Mononuclear cell (primary cell): ENCODE data around the gene NCBP2L. TPM values are rescaled to one million over a fixed set of nuclear protein-coding genes. Genes with fewer than 3 reads are reported as not detected.

Source experiments
- H3K27me3 ChIP-seq: 2 replicates; pipeline ENCODE4 v1.6.0; 2011; ENCODE audit warnings: low read length, control low read depth; ENCODE audit not compliant: insufficient read depth
- H3K4me1 ChIP-seq: 2 replicates; pipeline ENCODE4 v1.5.1; 2011; ENCODE audit warnings: mild to moderate bottlenecking, low read length, control low read depth; ENCODE audit not compliant: insufficient read depth
- H3K4me3 ChIP-seq: 2 replicates; pipeline ENCODE4 v1.5.1; 2011; ENCODE audit warnings: mild to moderate bottlenecking, low read length, moderate library complexity
- H3K9me3 ChIP-seq: 2 replicates; pipeline ENCODE4 v1.5.1; 2011; ENCODE audit warnings: low read depth, mild to moderate bottlenecking, control low read depth, low read length
- total RNA-seq: library from RNA; depleted of rRNA; stranded (reverse); fragments of >200 nt; gene quantifications from one replicate; pipeline ENCODE4 v1.2.3, GENCODE V29; 2012

Gene NCBP2L
- 0.21 TPM for total RNA-seq

DNA sequence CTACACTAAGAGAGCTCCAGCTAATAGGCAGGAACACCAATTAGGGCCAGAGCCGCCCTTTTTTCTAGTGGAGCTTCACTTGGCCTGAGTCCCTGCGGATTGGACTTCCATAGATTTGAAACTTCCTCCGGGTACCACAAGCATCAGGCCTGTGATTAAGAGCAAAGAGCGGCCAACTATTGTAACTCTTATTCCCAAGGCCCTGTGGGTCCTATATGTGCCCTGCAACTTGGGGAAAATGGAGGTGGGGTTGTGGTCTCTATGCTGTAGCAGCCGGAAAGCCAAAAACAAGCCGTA lies at the start of gene NCBP2L:
TSS of gene NCBP2L (plus strand) at position 198 of the 297 bp plus-strand sequence. CDS start 16,488 bp downstream, outside the sequence.
- H3K9me3 ChIP-seq: no peaks in the 10 kb centered on the region
- peaks cover 4% of the 10 kb centered on the region for H3K27me3 ChIP-seq
- peaks cover 18% of the 10 kb centered on the region for H3K4me1 ChIP-seq
- H3K4me3 ChIP-seq: peak within 1 kb of the TSS; percentile 39

DNA sequence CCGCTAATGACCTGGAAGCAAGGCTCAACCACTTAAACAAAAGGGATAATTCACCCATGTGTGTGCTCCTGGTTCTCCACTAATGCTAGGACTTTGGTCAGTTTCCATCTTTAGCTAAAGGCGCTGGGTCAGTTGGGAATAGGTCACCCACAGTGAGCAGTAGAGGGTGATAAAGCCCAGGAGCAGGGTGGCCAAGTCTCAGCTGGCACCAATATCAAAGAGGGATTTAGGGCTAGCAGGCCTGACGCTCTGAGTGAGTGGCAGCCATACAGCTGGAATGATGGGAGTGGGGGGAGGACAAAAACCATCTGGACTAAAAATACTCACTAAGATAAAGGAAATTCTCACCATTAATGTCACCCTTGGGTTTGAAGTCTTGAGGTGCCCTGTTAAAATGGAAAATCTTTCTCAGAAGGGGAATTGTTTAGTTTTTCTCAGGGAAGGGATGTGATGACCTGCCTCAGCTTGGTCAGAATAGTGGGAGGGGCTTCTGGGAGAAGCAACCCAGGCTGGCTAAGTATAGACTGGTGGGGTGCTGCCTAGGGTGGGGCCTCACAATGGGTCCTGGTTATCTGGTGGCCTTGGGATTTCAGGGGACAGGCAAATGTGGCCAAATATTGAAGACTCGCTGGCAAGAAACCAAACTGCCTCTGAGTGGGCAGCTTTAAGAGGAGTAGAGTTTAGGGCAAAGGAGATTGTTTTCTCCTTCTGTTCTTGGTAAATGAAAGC lies 49.0 kb upstream of the NCBP2L start:
- peaks cover 5% of the 10 kb centered on the region for H3K4me1 ChIP-seq

DNA sequence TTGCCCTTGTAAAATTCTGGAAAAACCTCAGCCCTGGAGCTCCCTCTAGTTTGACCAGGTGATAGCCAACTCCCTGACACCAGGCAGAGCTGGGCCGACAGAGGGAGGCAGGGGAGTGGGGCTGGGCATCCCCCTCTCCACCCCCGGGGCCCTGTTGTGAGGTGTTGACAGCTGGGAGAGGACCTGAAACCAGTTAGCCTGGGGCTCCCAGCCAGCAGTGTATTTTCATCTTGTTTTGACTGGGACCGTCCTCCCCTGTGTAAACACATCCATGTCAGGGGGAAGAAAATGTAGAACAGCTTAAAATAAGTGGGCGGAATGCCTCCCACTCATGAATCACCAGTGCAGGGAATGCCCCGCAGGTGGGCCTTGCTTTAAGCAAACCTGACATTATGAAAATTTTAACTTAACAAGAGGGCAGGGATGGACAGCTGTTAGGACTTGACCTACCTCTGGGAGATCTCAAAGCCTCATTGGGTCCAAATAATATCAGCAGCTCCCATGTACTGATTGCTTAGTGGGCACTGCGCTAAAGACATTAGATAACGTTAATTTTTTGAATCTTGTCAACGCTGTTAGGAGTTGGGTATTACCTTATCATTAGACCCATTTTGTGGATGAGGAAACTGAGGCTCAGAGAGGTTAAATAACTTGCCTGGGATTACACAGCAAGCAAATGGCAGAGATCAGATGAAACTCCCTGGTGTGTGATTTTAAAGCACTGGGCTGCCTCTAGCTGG lies 47.8 kb upstream of the NCBP2L start:
- no peaks in the 10 kb centered on the region for H3K27me3 ChIP-seq
- no peak overlapping the region for H3K4me3 ChIP-seq
- no peaks in the 10 kb centered on the region for H3K9me3 ChIP-seq

More for the DNA sequence above, 49.0 kb upstream of the NCBP2L start:
- Histone ChIP-seq H3K27me3 (no peaks in the 10 kb centered on the region), H3K4me3 (no peak overlapping the region), H3K9me3 (no peaks in the 10 kb centered on the region)

DNA sequence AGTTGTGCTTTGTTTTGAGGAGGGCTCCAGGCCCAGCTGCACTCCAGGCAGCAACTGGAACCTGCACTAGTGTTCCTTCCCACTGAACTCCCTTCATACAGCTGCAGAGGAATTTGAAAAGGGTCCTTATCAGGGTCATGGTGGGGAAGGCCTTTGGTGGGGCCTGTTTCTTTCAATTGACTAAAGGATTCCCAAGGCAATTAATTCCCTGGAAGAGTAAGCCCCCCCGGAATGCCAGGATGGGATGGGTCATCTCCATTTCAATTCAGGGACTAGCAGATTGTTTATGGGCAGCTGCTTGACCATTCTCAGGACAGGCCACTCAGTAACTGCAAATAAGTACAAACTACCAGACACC lies 47.3 kb upstream of the NCBP2L start:
- no peaks in the 10 kb centered on the region for H3K27me3 ChIP-seq
- peaks cover 5% of the 10 kb centered on the region for H3K4me1 ChIP-seq
- H3K9me3 ChIP-seq: no peaks in the 10 kb centered on the region
- no peak overlapping the region for H3K4me3 ChIP-seq

More for the DNA sequence above, 47.8 kb upstream of the NCBP2L start:
- peaks cover 5% of the 10 kb centered on the region for H3K4me1 ChIP-seq

DNA sequence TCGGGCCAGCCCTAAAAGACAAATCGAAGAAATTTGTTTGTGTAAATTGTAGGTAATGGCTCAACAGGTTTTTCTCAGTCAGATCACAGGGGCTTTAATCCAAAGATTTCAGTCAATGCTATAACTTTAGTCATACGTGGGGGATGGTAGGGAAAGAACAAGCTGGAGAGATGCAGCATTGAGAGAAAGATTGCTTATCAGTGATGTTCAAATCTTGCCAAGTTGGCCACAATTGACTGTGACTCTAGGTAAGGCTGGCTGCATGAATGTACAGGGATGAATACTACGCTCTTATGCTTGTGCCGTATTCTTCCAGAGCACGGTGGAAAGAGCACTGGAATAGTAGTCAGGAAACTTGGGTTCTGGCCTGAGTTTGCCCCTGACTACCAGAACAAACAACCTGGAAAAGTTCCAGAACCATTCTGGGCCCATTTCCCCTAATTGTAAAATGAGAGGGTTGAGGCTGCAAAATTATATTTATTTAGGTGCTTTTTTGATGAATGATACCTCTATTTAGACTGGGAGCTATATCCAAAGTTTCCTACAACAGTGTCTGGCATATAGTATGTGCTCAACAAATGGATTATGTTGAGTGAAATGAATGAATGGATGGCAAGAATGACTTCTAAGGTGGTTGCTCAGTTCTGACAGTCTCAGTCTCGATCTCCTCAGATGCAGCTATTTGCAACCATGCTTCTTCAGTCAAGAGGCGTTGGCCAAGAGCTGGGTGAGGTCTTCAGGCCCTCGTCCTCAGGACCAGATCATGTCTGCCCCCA lies 46.4 kb upstream of the NCBP2L start:
- H3K27me3 ChIP-seq: no peaks in the 10 kb centered on the region
- no peak overlapping the region for H3K4me3 ChIP-seq
- H3K4me1 ChIP-seq: peaks cover 5% of the 10 kb centered on the region
- no peaks in the 10 kb centered on the region for H3K9me3 ChIP-seq

DNA sequence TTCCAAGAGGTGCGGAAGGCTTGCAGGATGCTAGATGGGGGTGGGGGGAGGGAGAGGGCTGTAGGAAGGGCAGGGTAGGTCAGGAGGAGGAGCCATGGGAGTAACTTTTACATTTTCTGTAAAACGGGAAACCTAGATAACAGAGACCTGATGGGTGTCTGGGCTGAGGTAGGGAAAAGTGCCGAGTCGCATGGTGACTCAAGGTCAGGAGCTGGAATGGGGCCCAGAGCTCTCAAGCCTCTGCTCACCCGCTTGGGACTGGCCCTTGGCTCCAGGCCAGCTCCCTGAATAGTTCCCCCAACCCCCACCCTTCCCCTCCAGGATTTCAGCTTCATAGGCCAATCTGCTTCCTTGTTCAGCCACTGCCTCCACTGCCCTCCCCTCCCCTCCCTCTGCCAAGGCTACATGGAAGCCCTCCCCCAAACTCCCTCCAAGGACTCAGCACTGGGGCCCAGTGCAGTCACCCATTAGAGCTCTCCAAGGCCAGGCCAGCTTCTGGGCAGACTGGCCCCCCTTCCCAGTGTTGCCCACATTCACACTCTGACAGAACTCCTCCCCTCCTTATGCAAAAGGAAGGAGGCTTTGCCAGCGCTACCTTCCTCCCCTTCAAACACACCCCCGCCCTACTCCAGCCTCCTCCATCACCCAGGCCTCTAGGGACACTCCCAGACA lies 45.6 kb upstream of the NCBP2L start:
- Histone ChIP-seq H3K4me1 (peaks cover 5% of the 10 kb centered on the region), H3K4me3 (no peak overlapping the region), H3K9me3 (no peaks in the 10 kb centered on the region), H3K27me3 (no peaks in the 10 kb centered on the region)

DNA sequence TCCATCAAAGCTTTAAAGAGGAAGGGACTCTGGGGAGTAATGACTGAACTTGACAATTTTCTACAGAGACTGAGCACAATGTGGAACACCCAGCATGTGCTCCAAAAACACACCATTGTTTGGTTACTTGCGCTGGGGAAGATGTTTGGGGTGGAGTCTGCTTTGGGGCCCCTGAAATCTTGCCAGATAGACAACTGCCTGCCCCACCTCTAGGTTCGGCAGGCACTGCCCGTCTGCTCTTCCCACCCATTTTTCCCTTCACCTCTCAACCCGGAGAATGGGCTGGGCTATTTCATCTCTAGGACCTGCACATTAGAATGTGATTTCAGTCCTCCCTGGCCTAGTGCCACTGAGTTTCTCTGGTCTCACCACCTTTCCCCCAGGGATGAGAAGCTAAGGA lies 43.8 kb upstream of the NCBP2L start:
- H3K4me3 ChIP-seq: no peak overlapping the region
- no peaks in the 10 kb centered on the region for H3K9me3 ChIP-seq
- H3K4me1 ChIP-seq: peaks cover 5% of the 10 kb centered on the region
- H3K27me3 ChIP-seq: no peaks in the 10 kb centered on the region

DNA sequence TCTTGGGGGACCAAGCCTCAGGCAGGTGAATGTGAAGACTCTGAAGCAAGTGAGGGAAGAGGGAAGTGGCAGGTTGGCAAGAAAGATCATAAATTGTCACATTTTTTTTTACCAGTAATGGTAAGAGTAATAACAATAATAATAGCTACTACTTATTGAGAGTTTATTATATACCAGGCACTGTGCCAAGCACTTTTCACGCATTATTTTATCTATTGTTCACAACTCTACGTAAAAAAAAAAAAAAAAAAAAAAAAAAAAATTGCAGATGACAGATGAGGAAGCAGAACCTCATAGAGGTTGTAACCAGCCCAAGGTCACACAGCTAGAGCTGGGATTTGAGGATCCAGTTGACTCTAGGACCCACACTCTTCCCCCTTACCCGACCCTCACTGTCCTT lies 42.9 kb upstream of the NCBP2L start:
- H3K4me3 ChIP-seq: no peak overlapping the region
- H3K27me3 ChIP-seq: no peaks in the 10 kb centered on the region
- H3K9me3 ChIP-seq: no peaks in the 10 kb centered on the region
- H3K4me1 ChIP-seq: peaks cover 5% of the 10 kb centered on the region

DNA sequence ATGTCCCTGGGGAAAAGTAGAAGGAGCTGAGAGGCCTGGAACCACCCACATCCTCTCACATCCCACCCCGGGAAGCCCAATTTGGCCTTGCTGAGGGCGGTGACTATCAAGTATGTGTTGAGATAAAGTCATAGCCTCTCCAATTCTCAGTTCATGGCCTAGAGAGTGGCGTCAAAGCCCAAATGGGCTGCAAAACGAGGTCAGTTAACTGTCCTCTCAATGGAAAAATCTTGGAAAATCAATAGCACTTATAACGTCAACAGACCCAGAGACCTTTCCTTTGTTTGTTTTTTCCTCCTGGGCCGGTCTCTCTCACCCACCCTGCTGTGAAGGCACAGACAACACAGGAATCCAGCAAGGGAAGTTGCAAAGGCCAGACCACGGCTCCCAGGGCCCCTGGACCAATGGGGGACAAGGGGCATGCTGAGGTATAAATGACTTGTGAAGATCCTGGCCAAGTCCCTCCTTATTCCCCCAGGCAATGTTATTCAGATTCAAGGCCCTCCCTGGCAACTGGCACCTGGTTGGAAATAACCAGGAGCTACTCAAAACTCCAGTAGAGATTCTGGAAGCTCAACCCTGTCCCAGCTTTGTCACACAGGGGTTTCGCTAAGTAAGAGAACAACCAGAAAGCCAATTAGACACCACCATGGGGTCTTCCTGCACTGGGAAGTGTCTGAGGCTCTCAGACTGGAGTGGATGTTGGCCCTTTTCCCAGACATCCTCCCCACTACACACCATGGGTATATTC lies 40.6 kb upstream of the NCBP2L start:
- Histone ChIP-seq H3K9me3 (no peaks in the 10 kb centered on the region), H3K27me3 (no peaks in the 10 kb centered on the region), H3K4me1 (peaks cover 17% of the 10 kb centered on the region), H3K4me3 (no peak overlapping the region)

DNA sequence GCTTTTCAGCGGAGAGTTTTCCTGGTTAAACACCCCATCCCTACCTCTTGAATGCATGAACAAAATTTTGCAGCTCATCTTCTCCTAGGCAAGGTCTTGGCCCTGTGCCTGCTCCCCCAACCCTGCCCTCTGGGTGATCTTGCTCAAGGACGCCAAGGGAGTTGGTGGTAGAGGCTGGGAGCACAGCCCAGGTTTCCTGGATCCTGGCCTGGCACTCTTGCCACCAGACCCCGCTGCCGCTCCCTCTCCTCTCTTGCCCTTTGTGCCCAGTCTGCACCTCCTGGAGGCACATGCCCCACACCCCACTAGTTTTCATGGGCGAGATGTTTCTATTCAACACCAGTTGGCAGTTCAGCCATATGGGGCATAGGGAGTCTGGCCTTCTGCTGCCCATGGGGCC lies 39.3 kb upstream of the NCBP2L start:
- Histone ChIP-seq H3K27me3 (no peaks in the 10 kb centered on the region), H3K9me3 (no peaks in the 10 kb centered on the region), H3K4me1 (peaks cover 22% of the 10 kb centered on the region), H3K4me3 (no peak overlapping the region)

DNA sequence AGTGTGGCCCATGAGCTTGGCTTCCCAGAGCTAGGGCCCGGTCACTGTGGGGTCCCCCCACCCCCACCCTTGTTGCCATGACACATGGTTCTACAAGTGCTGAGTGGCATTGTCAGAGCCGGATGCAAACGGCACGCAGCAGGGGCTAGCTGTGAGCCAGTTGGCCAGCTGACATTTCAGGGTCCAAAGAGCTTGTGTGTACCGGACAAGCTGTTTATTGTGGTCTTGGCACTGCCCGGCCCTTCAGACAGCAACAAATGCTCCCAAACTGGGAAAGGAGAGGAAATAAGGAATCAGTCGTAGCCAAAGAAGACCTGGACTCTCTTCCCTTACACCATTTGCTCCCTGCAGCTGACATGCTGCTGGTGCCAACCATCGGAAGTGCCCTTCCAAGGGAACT lies 38.8 kb upstream of the NCBP2L start:
- Histone ChIP-seq H3K4me1 (peaks cover 22% of the 10 kb centered on the region), H3K9me3 (no peaks in the 10 kb centered on the region), H3K27me3 (no peaks in the 10 kb centered on the region), H3K4me3 (no peak overlapping the region)

DNA sequence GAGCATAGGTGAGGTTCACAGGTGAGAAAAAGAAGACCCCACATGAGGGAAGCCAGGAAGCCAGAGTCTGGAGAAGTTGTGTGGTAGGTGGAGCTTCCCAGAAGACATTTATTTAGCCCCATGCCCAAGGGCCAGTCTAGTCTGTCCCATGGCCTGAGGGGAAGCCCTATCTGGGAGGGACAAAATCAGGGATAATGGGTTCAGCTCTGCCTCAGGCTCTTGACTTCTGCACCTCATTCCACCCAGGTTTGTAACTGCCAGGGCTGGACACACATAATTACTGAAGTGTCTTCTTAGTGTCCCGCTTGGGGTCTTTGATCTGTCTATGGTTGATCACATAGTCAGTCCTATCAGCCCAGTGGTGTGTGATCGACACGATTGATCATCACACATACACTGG lies 38.0 kb upstream of the NCBP2L start:
- no peak overlapping the region for H3K4me3 ChIP-seq

DNA sequence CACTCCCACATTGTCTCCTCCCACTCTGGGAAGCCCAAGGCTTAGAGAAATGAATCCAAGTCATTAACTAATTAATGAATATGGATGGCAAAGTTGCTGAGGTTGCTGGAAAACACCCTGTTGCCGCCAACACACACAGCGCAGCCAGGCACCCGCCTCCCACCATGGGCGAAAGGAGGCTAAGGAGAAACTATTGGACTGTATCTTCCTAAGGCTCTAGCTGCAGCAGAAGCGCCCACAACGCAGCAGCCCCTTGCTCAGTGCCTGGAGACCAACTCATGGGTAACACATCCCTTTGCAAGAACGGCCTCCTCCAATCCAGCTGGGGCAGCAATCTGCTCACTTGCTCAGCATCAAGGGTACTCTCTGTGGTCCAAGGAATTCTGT lies 36.1 kb upstream of the NCBP2L start:
- Histone ChIP-seq H3K27me3 (no peaks in the 10 kb centered on the region), H3K9me3 (no peaks in the 10 kb centered on the region), H3K4me3 (no peak overlapping the region), H3K4me1 (peaks cover 22% of the 10 kb centered on the region)

More for the DNA sequence above, 38.0 kb upstream of the NCBP2L start:
- no peaks in the 10 kb centered on the region for H3K9me3 ChIP-seq
- H3K4me1 ChIP-seq: peaks cover 22% of the 10 kb centered on the region
- H3K27me3 ChIP-seq: no peaks in the 10 kb centered on the region

DNA sequence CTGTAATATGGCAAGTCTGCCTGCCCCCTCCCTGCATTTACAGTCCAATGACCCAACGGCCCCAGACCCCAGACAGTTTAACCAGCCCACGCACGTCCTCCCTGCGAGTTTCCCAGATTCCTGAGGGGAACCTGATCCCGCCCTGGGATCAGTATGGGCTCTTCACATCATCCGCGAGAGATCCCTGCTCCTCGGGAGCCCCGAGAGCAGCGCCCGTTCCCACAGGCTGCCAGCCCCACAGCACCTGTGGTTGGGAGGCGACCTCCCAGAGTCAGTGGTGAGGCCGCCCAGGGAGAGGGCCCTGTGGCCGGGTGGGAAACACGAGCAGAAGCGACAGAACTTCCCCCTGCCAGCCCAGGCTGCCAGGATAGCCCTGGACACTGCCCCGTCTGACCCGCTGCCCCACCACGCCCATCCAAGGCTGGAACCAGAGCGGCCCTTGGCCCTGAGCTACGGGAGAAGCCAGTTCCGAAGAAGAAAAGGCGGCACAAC lies 34.8 kb upstream of the NCBP2L start:
- Histone ChIP-seq H3K4me3 (no peak overlapping the region), H3K27me3 (no peaks in the 10 kb centered on the region), H3K4me1 (peaks cover 22% of the 10 kb centered on the region), H3K9me3 (no peaks in the 10 kb centered on the region)
